ENCODE results near the gene GALT. TPM values are rescaled to one million over a fixed set of nuclear protein-coding genes. Genes with fewer than 3 reads are reported as not detected.

Gene GALT
- total RNA-seq, 2 donors from 2014 or later: 19.4 to 50.2 TPM

DNA sequence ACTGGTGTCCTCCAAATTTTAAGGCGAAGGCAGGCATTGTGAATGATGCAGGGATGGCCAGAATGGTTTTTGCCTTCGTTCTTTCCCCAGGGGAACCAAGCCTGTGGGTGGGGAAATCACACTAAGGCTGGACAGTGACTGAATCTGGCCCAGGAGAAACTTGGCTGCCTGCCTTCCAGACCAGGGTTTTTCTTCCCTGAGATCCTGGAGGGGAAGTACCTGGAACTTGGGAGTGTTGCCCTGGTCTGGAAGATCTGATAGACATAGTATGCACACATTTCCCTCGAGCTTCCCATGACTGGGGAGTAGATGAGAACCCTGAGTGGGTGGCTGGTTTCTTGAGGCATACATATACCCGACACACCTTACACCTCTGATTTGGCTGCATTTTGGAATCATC lies 4.8 kb downstream of the GALT start:
- DNase-seq (ENCODE audit: low spot score): no peak
- Mint-ChIP-seq H3K4me3 (no peak overlapping the region), H3K36me3 (peaks cover 7% of the 10 kb centered on the region), H3K9me3 (no peaks in the 10 kb centered on the region), H3K4me1 (ENCODE audit: low read depth in 2 of 2) (peaks cover 35% of the 10 kb centered on the region in 2 donors), H3K27ac (no peak overlapping the region), H3K27me3 (no peaks in the 10 kb centered on the region)
- ATAC-seq: no peak

DNA sequence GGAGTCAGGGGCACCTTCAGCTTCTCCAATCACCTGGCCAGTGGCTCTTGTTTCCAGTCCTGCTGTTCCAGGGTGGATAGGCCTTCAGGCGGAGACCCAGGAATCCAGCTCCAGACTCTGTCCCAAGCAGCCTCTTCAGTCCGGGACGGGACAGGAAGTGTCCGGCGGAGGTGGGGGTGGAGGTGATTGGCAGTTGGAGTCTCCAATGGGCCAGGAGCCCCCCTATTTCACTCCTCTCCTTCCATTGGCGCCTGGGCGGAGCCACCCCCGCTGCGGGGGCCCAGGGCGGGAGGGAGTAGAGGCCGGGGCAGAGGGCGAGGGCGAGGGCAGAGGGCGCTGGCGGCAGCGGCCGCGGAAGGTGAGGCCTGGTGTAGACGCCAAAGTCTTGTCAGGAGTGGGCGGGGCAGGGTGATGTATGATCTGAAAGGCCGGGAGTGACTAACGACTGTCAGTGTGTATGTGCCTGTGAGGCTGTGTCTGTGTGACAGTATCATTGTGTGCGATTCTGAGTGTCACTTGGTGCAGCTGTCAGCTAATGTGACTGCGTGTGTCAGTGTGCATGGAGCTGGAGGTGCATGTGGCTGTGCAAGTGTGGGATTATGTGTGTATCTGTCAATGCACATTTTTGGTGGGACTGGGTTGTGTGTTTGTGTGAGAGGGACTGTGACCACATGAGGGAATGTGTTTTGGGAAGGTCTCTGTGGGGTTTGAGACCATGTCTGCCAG lies 5.6 kb downstream of the GALT start, which contains the start of gene IL11RA:
IL11RA (plus strand) TSS at position 310 of the 726 bp plus-strand sequence. CDS start 3,033 bp downstream, outside the sequence.
- ATAC-seq: peak; percentile 58 to 68
- H3K27me3 Mint-ChIP-seq: no peaks in the 10 kb centered on the region
- H3K27ac Mint-ChIP-seq: peak within 1 kb of the TSS; percentile 16 to 49
- peaks cover 7% of the 10 kb centered on the region for H3K36me3 Mint-ChIP-seq
- H3K4me1 Mint-ChIP-seq (ENCODE audit: low read depth in 2 of 2): peaks cover 31 to 33% of the 10 kb centered on the region in 2 donors
- H3K4me3 Mint-ChIP-seq: peak within 1 kb of the TSS; percentile 44
- no peaks in the 10 kb centered on the region for H3K9me3 Mint-ChIP-seq
- peak; percentile 68 for DNase-seq (ENCODE audit: low spot score)

DNA sequence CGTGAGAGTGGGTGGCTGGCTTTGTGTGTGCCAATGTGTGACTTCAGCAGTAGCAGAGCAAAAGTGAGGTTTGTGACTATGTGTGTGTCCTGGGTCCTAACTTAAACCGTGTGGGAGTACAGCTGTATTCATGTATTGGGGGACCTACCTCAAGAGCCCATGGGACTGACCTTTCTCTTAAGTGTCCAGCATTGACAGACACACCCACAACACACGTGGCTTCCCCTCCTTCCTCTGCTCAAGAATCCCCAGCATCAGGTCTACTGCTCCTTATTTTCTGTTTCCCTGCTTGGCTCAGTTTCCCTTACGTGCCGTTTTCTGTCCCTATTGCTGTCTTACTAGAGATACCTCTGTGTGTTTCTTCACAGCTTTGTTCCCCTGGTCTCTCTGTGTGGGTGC lies 6.1 kb downstream of the GALT start:
- Mint-ChIP-seq H3K4me3 (peak overlapping the region; percentile 44), H3K4me1 (ENCODE audit: low read depth in 2 of 2) (peaks cover 26 to 28% of the 10 kb centered on the region in 2 donors), H3K9me3 (no peaks in the 10 kb centered on the region), H3K27me3 (no peaks in the 10 kb centered on the region), H3K27ac (peak overlapping the region; percentile 16 to 49), H3K36me3 (peaks cover 7% of the 10 kb centered on the region)
- DNase-seq (ENCODE audit: low spot score) (no peak), ATAC-seq (no peak)

DNA sequence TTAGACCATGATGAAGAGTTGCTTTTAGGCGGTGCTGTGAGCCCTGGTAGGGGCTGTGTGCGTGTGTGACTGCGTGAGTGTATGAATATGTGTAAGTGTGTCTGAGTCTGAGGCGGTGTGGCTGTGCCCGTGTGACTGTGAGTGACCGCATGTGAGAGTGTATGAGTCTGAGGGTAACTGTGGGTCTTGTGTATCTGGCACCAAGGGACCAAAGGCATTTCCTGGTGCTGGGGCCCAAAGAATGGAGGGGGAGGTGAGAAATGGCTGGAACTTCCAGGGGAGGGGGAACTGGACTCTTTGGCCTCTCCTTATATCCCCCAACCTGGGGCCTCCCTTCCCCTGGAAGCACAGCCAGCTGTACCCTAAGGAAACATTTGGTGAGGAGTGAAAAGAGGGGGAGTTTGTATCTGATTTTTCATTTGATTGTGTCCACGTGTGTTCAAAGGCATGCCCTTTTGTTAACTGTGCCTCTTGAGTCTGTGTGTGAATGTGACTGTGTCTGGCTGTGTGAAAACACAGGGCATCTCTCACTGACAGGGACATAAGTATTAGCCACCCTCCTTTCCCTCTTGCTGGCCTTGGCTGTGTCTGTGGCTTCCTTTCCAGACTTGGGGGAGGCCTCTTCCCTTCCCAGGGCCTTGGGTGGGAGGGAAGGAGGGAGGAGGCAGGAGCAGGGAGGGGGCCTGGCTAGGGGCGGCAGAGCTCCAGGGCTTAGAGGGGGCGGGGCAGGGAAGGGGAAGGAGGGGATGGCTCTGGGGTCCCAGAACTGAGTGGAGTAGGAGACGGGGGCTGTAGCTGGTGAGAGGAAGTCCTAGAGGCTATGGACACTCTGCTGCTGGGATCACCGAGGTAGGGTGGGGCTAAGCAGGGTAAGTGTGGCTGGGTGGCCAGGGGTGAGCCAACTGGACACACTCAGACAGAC lies 6.9 kb downstream of the GALT start:
- ATAC-seq: peak in 1 of 2 donors; percentile 25
- Mint-ChIP-seq H3K36me3 (peaks cover 4% of the 10 kb centered on the region), H3K4me3 (no peak overlapping the region)

DNA sequence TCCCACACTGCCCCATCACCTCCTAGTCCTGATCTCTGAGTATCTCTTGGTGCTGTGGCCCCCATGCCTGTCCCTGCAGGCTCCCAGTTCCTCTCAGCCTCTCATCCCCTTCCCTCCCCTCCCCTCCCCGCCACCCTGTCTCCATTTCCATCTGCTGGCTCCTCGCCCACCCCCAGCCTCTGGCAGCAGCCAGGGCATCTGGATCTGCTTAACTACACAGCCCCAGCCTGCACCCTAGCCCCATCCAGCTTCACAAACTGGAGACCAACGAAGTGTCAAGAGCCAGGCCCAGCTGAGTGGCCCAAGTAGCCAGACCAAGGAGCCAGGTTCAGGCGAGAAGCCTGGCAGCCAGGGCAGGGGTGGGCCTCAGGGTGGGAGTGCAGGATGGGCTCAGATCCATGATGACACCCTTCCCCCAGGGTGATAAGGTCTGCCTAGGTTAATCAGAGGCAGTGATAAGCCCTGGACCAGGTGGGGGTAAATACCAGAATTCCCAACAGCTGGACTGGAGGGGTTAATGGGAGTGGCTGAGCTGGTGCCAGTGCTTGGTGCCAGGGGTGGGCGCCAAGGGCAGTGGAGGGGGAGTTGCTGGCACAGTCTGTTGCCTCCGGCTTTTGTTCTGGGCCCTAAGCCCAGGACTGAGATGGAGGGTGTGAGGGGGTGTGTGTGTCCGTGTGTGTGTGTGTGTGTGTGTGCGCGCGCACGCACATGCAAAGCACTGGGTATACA lies 8.0 kb downstream of the GALT start:
- Mint-ChIP-seq H3K27ac (peak overlapping the region in 1 of 2 donors; percentile 15), H3K9me3 (no peaks in the 10 kb centered on the region), H3K36me3 (no peaks in the 10 kb centered on the region), H3K4me3 (no peak overlapping the region), H3K27me3 (no peaks in the 10 kb centered on the region), H3K4me1 (ENCODE audit: low read depth in 2 of 2) (peaks cover 15% of the 10 kb centered on the region in 2 donors)
- no peak for ATAC-seq
- DNase-seq (ENCODE audit: low spot score): no peak

More for the DNA sequence above, 6.9 kb downstream of the GALT start:
- Mint-ChIP-seq H3K27me3 (no peaks in the 10 kb centered on the region), H3K4me1 (ENCODE audit: low read depth in 2 of 2) (peaks cover 18 to 20% of the 10 kb centered on the region in 2 donors), H3K27ac (peak overlapping the region in 1 of 2 donors; percentile 49), H3K9me3 (no peaks in the 10 kb centered on the region)
- no peak for DNase-seq (ENCODE audit: low spot score)

DNA sequence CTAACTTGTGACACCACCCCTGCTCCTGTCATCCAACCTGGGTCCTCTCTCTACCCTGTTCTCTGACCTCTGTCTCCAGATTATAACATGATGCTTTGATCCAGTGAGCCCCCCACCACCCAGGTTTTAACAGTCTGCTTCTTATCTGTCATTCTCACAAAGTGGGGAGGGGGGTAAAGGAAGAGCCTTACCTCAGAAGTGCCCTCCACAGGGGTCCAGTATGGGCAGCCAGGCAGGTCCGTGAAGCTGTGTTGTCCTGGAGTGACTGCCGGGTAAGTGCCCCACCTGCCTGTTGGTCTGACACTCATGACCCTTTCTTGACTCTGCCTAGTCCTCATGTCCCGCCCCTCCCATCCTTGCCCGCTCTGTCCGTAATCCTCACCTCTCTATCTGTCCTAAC lies 8.9 kb downstream of the GALT start:
- peaks cover 15% of the 10 kb centered on the region in 2 donors for H3K4me1 Mint-ChIP-seq (ENCODE audit: low read depth in 2 of 2)
- no peak overlapping the region for H3K27ac Mint-ChIP-seq
- ATAC-seq (no peak), DNase-seq (ENCODE audit: low spot score) (no peak)
- no peaks in the 10 kb centered on the region for H3K36me3 Mint-ChIP-seq
- no peak overlapping the region for H3K4me3 Mint-ChIP-seq
- no peaks in the 10 kb centered on the region for H3K9me3 Mint-ChIP-seq
- H3K27me3 Mint-ChIP-seq: no peaks in the 10 kb centered on the region

DNA sequence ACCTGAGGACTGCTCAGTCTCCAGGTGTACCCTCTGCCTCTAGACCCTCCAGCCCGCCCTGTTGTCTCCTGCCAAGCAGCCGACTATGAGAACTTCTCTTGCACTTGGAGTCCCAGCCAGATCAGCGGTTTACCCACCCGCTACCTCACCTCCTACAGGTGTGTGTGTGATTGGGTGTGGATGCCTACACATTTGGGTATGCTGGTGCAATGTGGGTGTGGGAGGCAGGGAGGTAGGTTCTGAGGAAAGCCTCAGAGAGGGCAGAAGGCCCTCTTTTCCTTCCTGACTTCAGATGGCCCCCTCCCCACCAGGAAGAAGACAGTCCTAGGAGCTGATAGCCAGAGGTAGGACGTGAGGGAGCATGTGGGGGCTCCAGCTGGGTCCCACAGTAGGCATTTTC lies 10.5 kb downstream of the GALT start:
- no peaks in the 10 kb centered on the region for H3K9me3 Mint-ChIP-seq
- H3K27ac Mint-ChIP-seq: no peak overlapping the region
- no peaks in the 10 kb centered on the region for H3K27me3 Mint-ChIP-seq
- no peak overlapping the region for H3K4me3 Mint-ChIP-seq
- H3K4me1 Mint-ChIP-seq (ENCODE audit: low read depth in 2 of 2): peaks cover 15% of the 10 kb centered on the region in 2 donors
- DNase-seq (ENCODE audit: low spot score) (no peak), ATAC-seq (no peak)
- H3K36me3 Mint-ChIP-seq: no peaks in the 10 kb centered on the region

DNA sequence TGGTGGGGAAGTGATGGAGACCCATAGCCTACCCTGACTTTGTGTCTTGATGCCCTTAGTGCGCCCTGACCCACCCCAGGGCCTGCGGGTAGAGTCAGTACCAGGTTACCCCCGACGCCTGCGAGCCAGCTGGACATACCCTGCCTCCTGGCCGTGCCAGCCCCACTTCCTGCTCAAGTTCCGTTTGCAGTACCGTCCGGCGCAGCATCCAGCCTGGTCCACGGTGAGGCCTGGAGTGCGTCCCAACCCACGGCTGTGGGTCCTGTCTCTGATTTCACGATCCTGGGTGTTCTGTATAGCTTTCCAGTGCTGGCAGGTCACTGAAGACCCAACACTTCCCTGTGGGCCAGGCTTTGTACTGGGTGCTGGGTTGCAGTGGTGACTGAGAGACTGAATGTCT lies 12.0 kb downstream of the GALT start:
- Mint-ChIP-seq H3K27me3 (no peaks in the 10 kb centered on the region), H3K27ac (no peak overlapping the region)
- no peak for ATAC-seq

DNA sequence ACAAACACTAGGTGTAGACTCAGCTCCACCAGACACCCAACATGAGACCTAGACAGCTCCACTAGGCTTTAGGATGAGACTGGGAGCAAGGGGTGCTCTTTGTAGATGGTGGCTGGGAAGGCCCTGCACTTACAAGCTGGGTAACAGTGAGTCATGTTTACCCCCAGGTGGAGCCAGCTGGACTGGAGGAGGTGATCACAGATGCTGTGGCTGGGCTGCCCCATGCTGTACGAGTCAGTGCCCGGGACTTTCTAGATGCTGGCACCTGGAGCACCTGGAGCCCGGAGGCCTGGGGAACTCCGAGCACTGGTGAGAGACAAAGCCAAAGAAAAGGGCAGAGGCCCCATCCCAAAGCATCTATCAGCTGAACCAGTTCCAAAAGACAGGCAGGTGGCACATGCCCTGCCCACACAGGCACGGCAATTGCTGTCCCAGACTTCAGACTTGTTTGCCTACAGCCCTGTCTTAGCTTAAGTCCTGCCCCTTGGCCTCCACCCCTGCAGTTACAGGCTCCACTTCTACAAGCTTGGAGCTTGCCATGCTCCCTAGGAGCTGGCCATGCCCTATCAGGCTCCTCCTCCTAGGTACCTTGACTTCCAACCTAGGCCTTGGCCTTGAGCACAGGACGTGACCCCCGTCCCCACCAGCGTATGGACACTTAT lies 13.2 kb downstream of the GALT start:
- H3K9me3 Mint-ChIP-seq: no peaks in the 10 kb centered on the region
- H3K36me3 Mint-ChIP-seq: no peaks in the 10 kb centered on the region
- no peak for ATAC-seq
- no peak overlapping the region for H3K27ac Mint-ChIP-seq
- no peaks in the 10 kb centered on the region for H3K27me3 Mint-ChIP-seq
- peaks cover 12 to 15% of the 10 kb centered on the region in 2 donors for H3K4me1 Mint-ChIP-seq (ENCODE audit: low read depth in 2 of 2)
- DNase-seq (ENCODE audit: low spot score): no peak
- no peak overlapping the region for H3K4me3 Mint-ChIP-seq

More for the DNA sequence above, 12.0 kb downstream of the GALT start:
- no peak for DNase-seq (ENCODE audit: low spot score)
- Mint-ChIP-seq H3K4me1 (ENCODE audit: low read depth in 2 of 2) (peaks cover 3 to 7% of the 10 kb centered on the region in 2 donors), H3K4me3 (no peak overlapping the region), H3K36me3 (no peaks in the 10 kb centered on the region), H3K9me3 (no peaks in the 10 kb centered on the region)

DNA sequence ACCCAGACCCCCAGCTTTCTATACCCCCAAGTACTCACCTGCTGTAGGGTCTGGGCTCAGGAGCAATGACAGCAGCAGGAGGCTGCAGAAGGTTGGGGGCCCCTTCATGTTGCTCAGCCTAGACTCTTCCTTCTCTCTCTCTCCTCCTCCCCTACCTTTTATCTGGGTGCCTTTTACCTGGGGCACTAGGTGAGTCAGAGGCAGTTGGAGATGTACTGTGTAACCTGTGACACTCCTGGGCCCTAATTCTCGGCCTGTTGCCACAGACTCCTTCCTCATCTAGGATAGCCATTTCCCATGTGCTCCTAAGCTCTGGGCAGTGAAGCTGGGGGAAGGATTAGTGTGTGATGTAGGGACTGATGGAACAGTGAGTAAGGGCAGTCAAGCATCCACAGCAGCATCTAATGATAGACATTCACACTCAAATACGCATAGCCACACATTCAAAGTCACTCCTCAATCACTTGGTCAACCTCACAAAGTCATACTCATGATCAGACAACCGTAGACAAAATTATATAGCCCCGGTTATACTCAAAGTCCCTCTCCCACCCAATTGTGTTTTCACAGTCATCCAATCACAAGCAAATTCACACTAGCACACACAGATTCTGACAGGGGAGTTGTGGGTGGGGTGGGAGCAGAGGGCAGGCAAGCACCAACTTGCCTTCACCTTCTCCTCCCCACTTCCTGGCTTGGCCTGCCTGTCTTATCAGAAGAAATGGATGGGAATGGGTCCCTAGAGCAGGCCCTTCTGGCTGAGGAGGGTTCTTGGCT lies 16.2 kb downstream of the GALT start, which contains the start of gene CCL27:
CCL27 (minus strand) TSS at position 132 of the 777 bp plus-strand sequence; CDS start at position 108, 24 bp downstream.
- H3K27ac Mint-ChIP-seq: peak within 1 kb of the TSS in 1 of 2 donors; percentile 79
- DNase-seq (ENCODE audit: low spot score) (no peak), ATAC-seq (no peak)
- no peak within 1 kb of the TSS for H3K4me3 Mint-ChIP-seq
- H3K4me1 Mint-ChIP-seq (ENCODE audit: low read depth in 2 of 2): peaks cover 18 to 23% of the 10 kb centered on the region in 2 donors
- H3K36me3 Mint-ChIP-seq: no peaks in the 10 kb centered on the region
- no peaks in the 10 kb centered on the region for H3K27me3 Mint-ChIP-seq
- no peaks in the 10 kb centered on the region for H3K9me3 Mint-ChIP-seq

DNA sequence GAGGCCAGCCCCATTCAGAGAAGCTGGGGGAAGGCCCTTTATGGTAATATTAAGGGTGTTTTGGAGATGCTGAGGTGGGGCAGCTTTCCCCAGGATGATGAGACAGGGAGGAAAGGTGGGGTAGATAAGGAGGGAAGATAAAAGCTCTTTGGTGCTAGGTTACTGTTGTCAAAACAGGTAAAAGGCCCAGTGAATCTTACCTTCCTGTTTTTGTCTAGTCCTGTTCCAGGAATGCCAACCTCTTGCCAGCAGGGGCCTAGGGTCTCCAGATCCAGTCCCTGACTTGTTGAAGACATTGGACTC lies 16.8 kb downstream of the GALT start:
- no peak overlapping the region for H3K4me3 Mint-ChIP-seq
- H3K4me1 Mint-ChIP-seq (ENCODE audit: low read depth in 2 of 2): peaks cover 18 to 23% of the 10 kb centered on the region in 2 donors
- no peak for DNase-seq (ENCODE audit: low spot score)

DNA sequence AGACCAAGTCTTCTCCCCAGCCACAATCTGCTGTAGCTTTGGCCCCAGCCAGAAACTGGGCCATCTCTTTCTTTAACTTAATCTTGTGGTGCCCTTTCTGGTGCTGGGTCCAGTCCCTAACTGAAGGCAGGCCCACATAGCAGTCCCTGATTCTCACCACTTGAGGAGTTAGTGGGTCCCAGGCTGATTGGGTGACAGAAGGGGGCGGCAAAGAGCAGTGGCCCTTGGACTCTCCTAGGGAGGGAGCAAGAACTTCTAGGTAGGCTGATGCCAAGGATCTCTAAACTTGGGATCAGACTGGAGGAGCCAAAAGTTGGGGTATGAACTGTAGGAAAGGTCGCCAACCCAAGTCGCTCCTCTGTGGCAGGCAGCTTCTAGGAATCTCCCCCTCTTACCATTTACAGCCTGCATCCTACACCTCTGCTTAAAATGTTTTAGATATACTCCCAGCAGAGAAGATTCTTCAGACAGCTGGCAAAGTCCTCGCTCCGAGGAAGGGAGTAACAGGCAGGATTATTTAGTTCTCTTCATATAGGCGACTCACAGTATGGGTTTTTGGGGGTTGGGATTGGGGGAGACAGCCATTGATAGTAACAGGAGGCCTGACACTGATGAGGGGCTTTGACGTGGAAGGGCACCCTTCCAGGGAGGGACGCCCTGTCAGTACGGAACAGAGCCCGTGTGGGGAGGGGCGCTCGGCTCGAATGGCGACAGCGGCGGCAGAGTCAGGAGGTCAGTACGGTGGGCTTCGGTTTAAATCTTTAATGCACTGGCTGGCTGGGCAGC lies 18.0 kb downstream of the GALT start:
- Mint-ChIP-seq H3K27me3 (no peaks in the 10 kb centered on the region), H3K27ac (peak overlapping the region; percentile 14 to 79), H3K4me1 (ENCODE audit: low read depth in 2 of 2) (peaks cover 18 to 23% of the 10 kb centered on the region in 2 donors), H3K4me3 (peak overlapping the region; percentile 88), H3K9me3 (no peaks in the 10 kb centered on the region), H3K36me3 (no peaks in the 10 kb centered on the region)
- DNase-seq (ENCODE audit: low spot score): peak; percentile 82
- peak in 1 of 2 donors; percentile 53 for ATAC-seq

More for the DNA sequence above, 16.8 kb downstream of the GALT start:
- Mint-ChIP-seq H3K27ac (peak overlapping the region in 1 of 2 donors; percentile 79), H3K36me3 (no peaks in the 10 kb centered on the region), H3K27me3 (no peaks in the 10 kb centered on the region), H3K9me3 (no peaks in the 10 kb centered on the region)
- ATAC-seq: no peak
